IPS-20b (cell line): ENCODE data around the gene DCUN1D1.
"Not testable (repeated sequence)": the region's sequence is repeated elsewhere in the genome, so short reads cannot be mapped to it uniquely, and the experiment has no call there.

Experiments used
- H3K27ac ChIP-seq: one replicate; pipeline ENCODE4 v1.5.1; 2013; ENCODE audit warnings: low read length
- H3K27me3 ChIP-seq: 2 replicates; pipeline ENCODE4 v1.6.1; 2013; ENCODE audit warnings: mild to moderate bottlenecking, low read length, inconsistent platforms; ENCODE audit not compliant: insufficient read depth
- H3K36me3 ChIP-seq: 2 replicates; pipeline ENCODE4 v1.6.1; 2013; ENCODE audit warnings: low read depth, mild to moderate bottlenecking, inconsistent platforms, low read length, moderate library complexity; ENCODE audit not compliant: insufficient read depth
- H3K4me1 ChIP-seq: 2 replicates; pipeline ENCODE4 v1.6.1; 2013; ENCODE audit warnings: mild to moderate bottlenecking, control low read depth, inconsistent platforms, low read length, moderate library complexity; ENCODE audit not compliant: insufficient read depth
- H3K4me3 ChIP-seq: 2 replicates; pipeline ENCODE4 v1.5.1; 2013; ENCODE audit warnings: mild to moderate bottlenecking, low read length, inconsistent platforms
- H3K9ac ChIP-seq: 2 replicates; pipeline ENCODE4 v1.6.1; 2013; ENCODE audit warnings: low read depth, mild to moderate bottlenecking, inconsistent platforms, low read length, moderate library complexity
- H3K9me3 ChIP-seq: 2 replicates; pipeline ENCODE4 v1.6.1; 2013; ENCODE audit warnings: mild to moderate bottlenecking, low read depth, low read length, inconsistent platforms; ENCODE audit not compliant: insufficient read depth

Gene DCUN1D1

DNA sequence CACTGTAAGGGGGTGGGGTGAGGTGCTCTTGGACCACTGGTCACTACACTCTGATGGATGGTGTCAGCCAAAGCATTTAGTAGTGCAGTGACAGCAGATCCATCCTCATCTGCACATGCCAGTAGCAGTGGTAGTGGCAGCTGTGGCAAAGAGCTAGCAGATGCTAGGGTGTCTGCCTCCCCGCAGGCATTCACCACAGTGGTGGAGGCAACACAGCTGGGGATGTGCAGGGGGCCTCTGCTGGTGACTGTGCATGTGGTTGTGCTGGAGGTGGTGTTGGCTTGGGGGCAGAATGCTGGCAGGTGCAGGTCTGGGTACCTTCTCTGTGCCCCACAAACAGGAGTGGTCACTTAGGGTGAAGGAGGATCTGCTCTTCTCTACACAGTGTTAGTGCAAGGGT, 19.4 kb upstream of the DCUN1D1 start:
- Histone ChIP-seq H3K27ac (no peak overlapping the region), H3K9me3 (no peaks in the 10 kb centered on the region), H3K9ac (no peak overlapping the region), H3K27me3 (no peaks in the 10 kb centered on the region), H3K4me1 (no peaks in the 10 kb centered on the region), H3K36me3 (no peaks in the 10 kb centered on the region), H3K4me3 (no peak overlapping the region)

DNA sequence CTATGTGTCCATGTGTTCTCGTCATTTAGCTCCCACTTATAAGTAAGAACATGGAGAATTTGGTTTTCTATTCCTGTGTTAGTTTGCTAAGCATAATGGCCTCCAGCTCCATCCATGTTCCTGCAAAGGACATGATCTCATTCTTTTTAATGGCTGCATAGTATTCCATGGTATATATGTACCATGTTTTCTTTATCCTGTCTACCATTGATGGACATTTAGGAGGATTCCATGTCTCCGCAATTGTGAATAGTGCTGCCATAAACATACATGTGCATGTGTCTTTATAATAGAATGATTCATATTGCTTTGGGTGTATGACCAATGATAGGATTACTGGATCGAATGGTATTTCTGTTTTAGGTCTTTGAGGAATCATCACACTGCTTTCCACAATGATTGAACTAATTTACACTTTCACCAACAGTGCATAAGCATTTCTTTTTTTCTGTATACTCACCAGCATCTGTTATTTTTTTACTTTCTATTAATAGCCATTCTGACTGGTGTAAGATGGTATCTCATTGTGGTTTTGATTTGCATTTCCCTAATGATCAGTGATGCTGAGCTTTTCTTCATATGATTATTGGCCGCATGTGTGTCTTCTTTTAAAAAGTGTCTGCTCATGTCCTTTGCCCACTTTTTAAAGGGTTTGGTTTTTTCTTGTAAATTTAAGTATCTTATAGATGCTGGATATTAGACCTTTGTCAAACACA, 13.3 kb upstream of the DCUN1D1 start:
- H3K4me3 ChIP-seq, H3K9ac ChIP-seq, H3K27ac ChIP-seq, H3K9me3 ChIP-seq, H3K27me3 ChIP-seq, H3K36me3 ChIP-seq, H3K4me1 ChIP-seq: not testable (repeated sequence)

DNA sequence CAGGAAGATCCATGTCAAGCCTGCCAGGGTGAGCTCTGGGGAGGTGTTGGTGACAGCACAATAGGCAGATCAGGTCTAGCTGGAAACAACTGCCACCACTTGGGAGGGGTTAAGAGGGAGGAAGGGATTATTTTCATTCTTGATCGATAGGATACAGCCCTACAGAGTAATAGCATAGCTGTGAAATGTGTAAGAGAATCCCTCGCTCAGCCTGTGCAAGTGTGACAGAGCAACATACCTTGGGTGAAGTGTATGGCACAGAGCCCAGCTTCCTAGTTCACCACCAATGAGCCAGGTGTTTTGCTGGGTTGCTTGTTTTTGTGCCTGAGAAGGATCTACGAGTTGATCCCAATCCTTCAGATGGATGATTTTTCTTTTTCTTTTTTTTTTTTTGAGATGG, 9.2 kb upstream of the DCUN1D1 start:
- H3K27ac ChIP-seq, result no peak overlapping the region
- no peak overlapping the region for H3K4me3 ChIP-seq
- no peaks in the 10 kb centered on the region for H3K27me3 ChIP-seq
- H3K9ac ChIP-seq, result no peak overlapping the region
- no peaks in the 10 kb centered on the region for H3K9me3 ChIP-seq
- H3K36me3 ChIP-seq, result no peaks in the 10 kb centered on the region
- H3K4me1 ChIP-seq, result no peaks in the 10 kb centered on the region

DNA sequence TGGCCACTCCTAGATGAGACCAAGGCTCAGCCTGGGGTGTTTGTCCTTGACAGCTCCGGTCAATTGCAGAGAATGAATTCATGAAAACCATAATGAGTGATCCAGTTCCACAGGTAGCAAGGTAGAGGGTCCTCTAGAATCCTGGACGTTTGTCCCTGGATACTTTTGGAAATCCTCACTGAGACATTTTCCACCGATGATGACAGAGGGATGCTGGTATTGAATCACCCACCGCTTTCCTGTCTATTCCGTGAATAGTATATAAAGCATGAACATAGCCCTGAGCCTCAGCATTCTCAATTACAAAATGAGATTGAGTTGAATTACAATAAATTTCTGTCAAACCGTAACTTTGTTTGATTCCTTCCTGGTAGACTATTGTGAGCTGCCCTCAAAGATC, 5.7 kb upstream of the DCUN1D1 start:
- H3K36me3 ChIP-seq, result no peaks in the 10 kb centered on the region
- no peak overlapping the region for H3K9ac ChIP-seq
- H3K27ac ChIP-seq, result no peak overlapping the region
- H3K4me1 ChIP-seq, result no peaks in the 10 kb centered on the region
- H3K9me3 ChIP-seq, result no peaks in the 10 kb centered on the region
- no peaks in the 10 kb centered on the region for H3K27me3 ChIP-seq
- no peak overlapping the region for H3K4me3 ChIP-seq

DNA sequence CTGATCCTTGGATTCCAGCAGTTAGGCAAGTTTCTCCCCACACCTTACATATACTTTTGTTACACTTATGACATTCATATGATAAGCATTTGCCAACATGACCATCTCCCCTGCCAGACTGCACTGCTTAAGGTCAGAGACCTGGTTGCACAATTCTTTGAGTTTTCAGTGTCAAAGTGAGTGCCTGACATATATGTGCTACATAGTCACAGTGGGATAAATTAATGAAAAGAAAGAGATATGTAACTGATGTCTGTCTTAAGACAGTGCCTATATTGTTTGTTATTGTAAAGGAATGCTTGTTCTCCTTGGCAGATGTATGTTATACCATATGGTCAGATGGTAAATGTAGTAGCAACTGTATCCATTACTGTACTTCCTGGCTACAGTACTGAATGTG, 3.5 kb upstream of the DCUN1D1 start:
- Histone ChIP-seq H3K36me3 (no peaks in the 10 kb centered on the region), H3K9me3 (no peaks in the 10 kb centered on the region), H3K27me3 (no peaks in the 10 kb centered on the region), H3K4me3 (no peak overlapping the region), H3K9ac (no peak overlapping the region), H3K4me1 (peaks cover 3% of the 10 kb centered on the region; the same call in 1 of the 2 replicates), H3K27ac (no peak overlapping the region)

DNA sequence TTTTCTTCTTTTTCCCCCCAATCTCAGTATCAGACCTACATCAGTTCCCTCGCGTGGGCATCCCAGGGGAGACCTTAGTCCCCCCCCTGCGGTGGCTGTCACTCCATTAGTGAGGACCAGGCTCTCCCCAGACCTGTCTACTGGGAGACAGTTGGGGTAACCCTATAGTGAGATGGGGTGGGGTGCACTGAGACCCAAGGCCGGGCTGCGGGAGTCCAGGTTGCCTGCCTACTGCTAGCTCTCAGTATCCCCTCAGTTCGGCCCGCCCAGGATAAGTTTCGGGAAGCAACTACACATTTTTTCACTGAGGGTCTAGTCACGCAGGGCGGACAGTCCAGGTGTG, 671 bp upstream of the DCUN1D1 start:
- Histone ChIP-seq H3K27ac (no peak overlapping the region), H3K27me3 (no peaks in the 10 kb centered on the region), H3K36me3 (no peaks in the 10 kb centered on the region), H3K4me3 (peak overlapping the region; percentile 67), H3K4me1 (peaks cover 11% of the 10 kb centered on the region; the same call in 1 of the 2 replicates), H3K9ac (peak overlapping the region; percentile 47; the same call in 1 of the 2 replicates), H3K9me3 (no peaks in the 10 kb centered on the region)

DNA sequence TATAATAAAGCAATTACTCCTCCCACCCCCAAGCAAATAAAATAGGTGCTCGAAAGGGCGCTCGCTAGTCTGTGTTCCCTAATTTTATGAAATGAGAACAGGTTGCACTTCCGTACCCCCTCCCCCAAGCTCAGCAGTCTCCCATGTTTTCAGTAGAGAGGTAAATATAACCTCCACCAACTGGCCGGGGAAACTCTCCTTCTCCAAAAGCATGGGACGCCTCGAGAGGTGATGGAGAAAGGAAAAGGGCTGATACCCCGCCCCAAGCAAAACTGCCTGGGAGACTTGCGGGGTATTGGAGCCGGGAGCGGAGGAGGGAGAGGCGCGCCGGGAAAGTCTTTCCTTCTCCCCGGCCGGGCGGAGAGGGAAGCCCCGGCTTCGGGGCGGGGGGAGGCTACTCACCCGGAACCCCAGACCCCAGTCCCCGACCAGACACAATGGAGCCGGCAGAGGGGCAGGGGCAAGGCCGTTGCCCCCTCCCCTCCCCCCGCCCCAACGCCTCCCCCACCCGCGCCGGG, 605 bp downstream of the DCUN1D1 start:
- H3K4me3 ChIP-seq, result peak overlapping the region; percentile 88
- no peaks in the 10 kb centered on the region for H3K9me3 ChIP-seq
- H3K9ac ChIP-seq, result peak overlapping the region; percentile 93
- H3K36me3 ChIP-seq, result no peaks in the 10 kb centered on the region
- H3K27ac ChIP-seq, result peak overlapping the region; percentile 75
- H3K4me1 ChIP-seq, result peaks cover 11% of the 10 kb centered on the region; the same call in 1 of the 2 replicates
- no peaks in the 10 kb centered on the region for H3K27me3 ChIP-seq

DNA sequence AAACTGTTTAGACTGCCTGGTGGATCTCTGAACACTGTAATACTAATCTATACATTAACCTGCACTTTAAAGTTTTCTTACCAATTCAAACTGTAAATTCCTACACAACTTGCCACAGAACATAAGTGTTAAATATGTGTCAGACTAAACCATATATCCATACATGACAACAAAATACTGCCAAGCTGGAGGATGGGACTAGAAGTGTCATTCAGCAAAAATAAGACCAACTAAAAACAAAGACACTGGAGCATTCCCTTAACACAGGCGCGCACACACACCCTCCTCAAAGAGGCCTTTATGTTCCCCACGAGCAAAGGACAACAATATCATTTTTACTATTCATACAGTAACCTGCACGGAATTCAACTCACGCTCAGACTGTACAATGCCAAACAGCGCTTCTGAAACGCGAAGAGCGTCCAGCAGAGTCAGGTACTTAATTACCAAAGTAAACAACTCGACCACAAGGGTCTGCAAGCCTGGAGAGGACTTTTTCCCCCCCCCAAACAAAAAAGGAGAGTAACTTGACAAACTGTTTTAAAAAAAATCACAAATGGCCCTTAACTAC, 1.1 kb downstream of the DCUN1D1 start:
- H3K9me3 ChIP-seq, result no peaks in the 10 kb centered on the region
- no peaks in the 10 kb centered on the region for H3K27me3 ChIP-seq
- H3K27ac ChIP-seq, result peak overlapping the region; percentile 75
- H3K9ac ChIP-seq, result peak overlapping the region; percentile 93
- peaks cover 11% of the 10 kb centered on the region; the same call in 1 of the 2 replicates for H3K4me1 ChIP-seq
- peak overlapping the region; percentile 88 for H3K4me3 ChIP-seq
- no peaks in the 10 kb centered on the region for H3K36me3 ChIP-seq

DNA sequence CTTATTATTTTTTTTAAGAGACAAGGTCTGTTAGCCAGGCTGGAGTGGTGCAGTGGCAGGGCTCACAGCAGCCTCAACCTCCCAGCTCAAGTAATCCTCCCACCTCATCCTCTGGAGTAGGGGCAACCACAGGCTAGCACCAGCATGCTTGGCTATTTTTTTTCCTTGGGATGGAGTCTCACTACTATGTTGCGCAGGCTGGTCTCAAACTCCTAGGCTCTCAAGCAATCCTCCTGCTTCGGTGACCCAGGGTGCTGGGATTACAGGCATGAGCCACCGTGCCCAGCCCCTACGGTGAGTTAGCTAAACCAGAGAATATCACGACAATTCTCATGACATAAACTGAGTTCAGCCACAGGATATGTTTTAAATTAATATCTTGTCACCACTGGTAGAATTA, 2.0 kb downstream of the DCUN1D1 start:
- peak overlapping the region; percentile 88; the same call in 1 of the 2 replicates for H3K4me3 ChIP-seq

DNA sequence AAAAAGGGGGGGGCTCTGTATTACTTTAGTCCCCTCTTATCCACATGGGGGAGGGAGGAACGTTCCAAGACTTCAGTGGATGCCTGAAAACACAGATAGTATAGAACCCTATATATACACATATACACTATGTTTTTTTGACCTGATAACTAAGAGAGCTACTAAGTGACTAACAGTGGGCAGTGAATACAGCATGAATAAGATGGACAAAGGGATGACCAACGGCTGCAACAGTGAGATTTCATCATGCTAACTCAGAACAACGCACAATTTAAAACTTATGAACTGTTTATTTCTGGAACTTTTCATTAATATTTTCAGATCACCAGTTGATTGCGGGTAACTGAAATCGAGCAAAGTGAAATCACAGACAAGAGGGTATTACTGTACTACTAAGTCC, 7.3 kb downstream of the DCUN1D1 start:
- Histone ChIP-seq H3K36me3 (no peaks in the 10 kb centered on the region), H3K9ac (no peak overlapping the region), H3K27me3 (no peaks in the 10 kb centered on the region), H3K4me1 (peaks cover 3% of the 10 kb centered on the region), H3K9me3 (no peaks in the 10 kb centered on the region), H3K27ac (no peak overlapping the region), H3K4me3 (no peak overlapping the region)

More for the DNA sequence above, 2.0 kb downstream of the DCUN1D1 start:
- Histone ChIP-seq H3K4me1 (peaks cover 11% of the 10 kb centered on the region; the same call in 1 of the 2 replicates), H3K27me3 (no peaks in the 10 kb centered on the region), H3K27ac (no peak overlapping the region), H3K9ac (peak overlapping the region; percentile 93; the same call in 1 of the 2 replicates), H3K36me3 (no peaks in the 10 kb centered on the region), H3K9me3 (no peaks in the 10 kb centered on the region)

DNA sequence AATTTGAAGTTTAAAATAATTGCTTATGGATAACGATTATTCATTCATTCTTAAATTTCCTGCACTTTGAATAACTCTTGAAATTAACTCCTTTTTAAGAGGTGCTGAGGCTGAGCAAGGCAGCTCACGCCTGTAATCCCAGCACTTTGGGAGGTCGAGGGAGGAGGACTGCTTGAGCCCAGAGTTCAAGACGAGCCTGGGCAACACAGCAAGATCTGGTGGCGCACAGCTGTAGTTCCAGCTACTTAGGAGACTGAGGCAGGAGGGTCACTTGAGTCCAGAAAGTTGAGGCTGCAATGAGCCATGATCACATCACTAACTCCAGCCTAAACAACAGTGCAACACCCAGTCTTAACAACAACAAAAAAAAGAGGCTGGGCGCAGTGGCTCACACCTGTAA, 8.0 kb downstream of the DCUN1D1 start:
- Histone ChIP-seq H3K4me1 (peaks cover 3% of the 10 kb centered on the region; the same call in 1 of the 2 replicates), H3K4me3 (no peak overlapping the region)

DNA sequence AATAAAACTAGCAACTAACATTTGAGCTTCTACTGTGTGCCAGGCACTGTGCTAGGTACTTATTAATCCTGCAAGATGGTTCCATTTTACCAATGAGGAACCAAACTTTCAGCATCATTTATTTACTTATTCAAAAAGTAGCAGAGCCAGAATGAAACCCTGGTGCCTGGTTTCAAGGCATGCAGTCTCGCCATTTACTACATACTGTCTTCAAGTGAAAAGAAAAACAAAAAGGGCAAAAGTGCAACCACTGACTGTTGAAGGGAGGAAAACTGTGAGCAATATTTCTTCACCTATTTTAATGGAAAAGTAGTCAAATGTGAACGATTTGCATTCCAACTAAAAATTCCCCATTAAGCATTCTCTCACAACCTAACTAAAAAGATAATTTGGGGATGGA, 8.7 kb downstream of the DCUN1D1 start:
- Histone ChIP-seq H3K27ac (no peak overlapping the region), H3K4me1 (peaks cover 3% of the 10 kb centered on the region; the same call in 1 of the 2 replicates)

More for the DNA sequence above, 8.0 kb downstream of the DCUN1D1 start:
- Histone ChIP-seq H3K9me3 (no peaks in the 10 kb centered on the region), H3K27ac (no peak overlapping the region), H3K27me3 (no peaks in the 10 kb centered on the region), H3K36me3 (no peaks in the 10 kb centered on the region), H3K9ac (no peak overlapping the region)

More for the DNA sequence above, 8.7 kb downstream of the DCUN1D1 start:
- Histone ChIP-seq H3K9me3 (no peaks in the 10 kb centered on the region), H3K4me3 (no peak overlapping the region), H3K27me3 (no peaks in the 10 kb centered on the region), H3K9ac (no peak overlapping the region), H3K36me3 (no peaks in the 10 kb centered on the region)
